Measurements from ENCODE around the gene NCR2. TPM values are rescaled to one million over a fixed set of nuclear protein-coding genes. Genes with fewer than 3 reads are reported as not detected.

The NCR2 gene
- polyA plus RNA-seq, 6 donors from 2014 or later: not detected

DNA sequence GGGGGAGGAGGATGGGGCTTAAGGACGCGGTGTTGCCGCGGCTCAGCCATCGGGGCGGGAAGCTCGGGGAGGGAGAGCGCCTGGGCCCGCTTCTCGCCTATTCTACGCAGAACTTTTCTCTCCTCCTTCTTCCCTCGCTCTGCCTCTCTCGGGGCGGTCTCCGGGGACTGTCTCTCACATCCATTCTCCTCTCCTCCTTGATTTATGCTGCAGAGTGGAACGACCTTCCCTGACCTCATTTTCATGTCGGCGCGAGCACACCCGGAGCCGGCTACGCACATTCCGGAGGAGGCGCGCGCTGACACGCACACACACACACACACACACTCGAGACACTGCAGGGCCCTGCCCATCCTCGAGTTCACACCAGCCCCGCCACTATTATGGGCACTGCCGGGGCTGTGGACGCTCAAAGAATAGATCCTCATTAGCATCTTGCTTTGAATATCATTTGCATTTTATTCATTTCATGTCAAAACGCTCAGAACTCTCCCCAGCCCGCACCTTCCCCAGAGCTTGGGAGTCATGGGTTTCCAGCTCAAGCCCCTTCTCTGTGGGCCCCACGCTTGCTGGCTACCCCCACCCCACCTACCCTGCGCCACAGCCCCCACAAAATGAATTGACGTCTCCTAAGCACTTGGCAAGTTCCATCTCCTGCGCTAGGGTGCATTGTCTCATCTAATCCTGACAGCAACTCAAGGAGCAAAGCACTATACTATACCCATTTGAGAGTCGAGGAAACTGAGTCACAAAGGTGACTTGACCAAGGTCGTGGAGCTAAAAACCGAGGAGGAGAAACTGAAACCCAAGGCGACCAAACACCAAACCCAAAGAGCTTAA, 36.8 kb downstream of the NCR2 start:
- Mint-ChIP-seq H3K4me3 (peak overlapping the region; percentile 78 to 97 (median 92)), H3K27ac (peak overlapping the region in 5 of 6 donors; percentile 1 to 90 (median 24)), H3K36me3 (peaks cover 0 to 5% of the 10 kb centered on the region in 2 donors), H3K9me3 (peaks cover 0 to 5% (median 0%) of the 10 kb centered on the region in 7 donors), H3K27me3 (peaks cover 57 to 86% (median 78%) of the 10 kb centered on the region in 3 donors), H3K4me1 (peaks cover 42 to 54% (median 51%) of the 10 kb centered on the region in 3 donors)
- DNase-seq (peak; percentile 30), ATAC-seq (ENCODE audit: low read depth in 2 of 2) (peak; percentile 52)

DNA sequence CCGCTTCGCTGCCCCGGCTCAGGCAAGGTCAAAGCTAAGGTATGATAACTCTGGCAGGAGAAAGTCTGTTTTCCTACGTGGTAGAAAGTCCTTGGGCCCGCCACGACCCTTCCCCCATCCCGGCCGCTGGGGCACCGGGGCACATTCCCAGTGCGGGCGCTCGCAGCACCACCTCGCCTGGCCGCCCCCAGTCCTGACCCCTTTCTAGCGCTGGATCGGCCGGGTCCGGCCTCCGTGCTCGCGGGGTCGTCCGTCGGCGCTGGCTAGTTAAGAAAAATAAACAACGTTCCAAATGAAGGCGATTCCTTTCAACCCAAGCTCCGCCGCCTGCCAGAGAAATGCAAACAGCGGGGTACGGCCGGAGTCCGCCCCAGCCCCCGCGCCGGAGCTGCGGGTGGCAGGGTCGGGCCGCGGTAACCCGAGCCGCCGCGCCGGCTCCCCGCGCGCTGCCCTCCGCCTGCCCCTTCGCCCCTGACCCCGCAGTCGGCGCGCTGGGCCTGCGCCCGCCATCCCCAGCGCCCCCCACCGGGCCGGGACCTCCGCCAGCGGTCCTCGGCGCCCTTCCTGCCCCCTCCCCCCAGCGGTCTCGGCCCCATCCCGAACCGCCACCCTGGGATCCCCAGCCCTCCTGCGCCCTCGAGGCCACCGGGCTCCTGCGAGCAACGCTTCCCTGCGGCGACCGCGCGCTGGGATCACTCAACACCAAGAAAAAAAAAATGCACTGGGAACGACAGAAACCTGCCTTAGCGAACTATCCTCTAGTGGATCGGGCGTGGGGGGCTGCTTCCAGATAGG, 37.6 kb downstream of the NCR2 start:
- ATAC-seq (ENCODE audit: low read depth in 2 of 2): no peak
- Mint-ChIP-seq H3K4me1 (peaks cover 42 to 54% (median 51%) of the 10 kb centered on the region in 3 donors), H3K36me3 (peaks cover 0 to 5% of the 10 kb centered on the region in 2 donors)

DNA sequence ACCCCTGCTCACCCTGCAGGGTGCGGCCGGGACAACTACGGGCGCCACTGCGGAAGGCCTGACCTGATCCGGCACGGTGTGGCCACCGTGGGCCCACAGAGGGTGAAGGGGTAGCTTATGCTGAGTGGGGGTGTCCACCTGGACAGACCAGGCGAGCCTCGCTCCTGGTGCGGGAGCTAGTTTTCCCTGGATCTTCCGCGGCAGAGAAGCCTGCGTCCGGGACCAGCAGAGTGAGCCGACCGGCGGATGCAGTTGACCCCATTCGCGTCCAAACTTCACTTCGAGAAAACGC, 38.2 kb downstream of the NCR2 start:
- H3K36me3 Mint-ChIP-seq: peaks cover 0 to 5% of the 10 kb centered on the region in 2 donors
- H3K4me3 Mint-ChIP-seq: peak overlapping the region; percentile 36 to 88 (median 77)
- no peak for DNase-seq
- H3K9me3 Mint-ChIP-seq: peaks cover 0 to 5% (median 0%) of the 10 kb centered on the region in 7 donors
- ATAC-seq (ENCODE audit: low read depth in 2 of 2): no peak
- no peak overlapping the region for H3K27ac Mint-ChIP-seq
- peaks cover 68 to 91% (median 88%) of the 10 kb centered on the region in 3 donors for H3K27me3 Mint-ChIP-seq
- H3K4me1 Mint-ChIP-seq: peaks cover 42 to 54% (median 51%) of the 10 kb centered on the region in 3 donors

More for the DNA sequence above, 37.6 kb downstream of the NCR2 start:
- H3K4me3 Mint-ChIP-seq: peak overlapping the region; percentile 78 to 97 (median 92)
- H3K27me3 Mint-ChIP-seq: peaks cover 65 to 86% (median 86%) of the 10 kb centered on the region in 3 donors
- peaks cover 0 to 5% (median 0%) of the 10 kb centered on the region in 7 donors for H3K9me3 Mint-ChIP-seq
- H3K27ac Mint-ChIP-seq: peak overlapping the region in 3 of 6 donors; percentile 24 to 77 (median 64)
- no peak for DNase-seq

DNA sequence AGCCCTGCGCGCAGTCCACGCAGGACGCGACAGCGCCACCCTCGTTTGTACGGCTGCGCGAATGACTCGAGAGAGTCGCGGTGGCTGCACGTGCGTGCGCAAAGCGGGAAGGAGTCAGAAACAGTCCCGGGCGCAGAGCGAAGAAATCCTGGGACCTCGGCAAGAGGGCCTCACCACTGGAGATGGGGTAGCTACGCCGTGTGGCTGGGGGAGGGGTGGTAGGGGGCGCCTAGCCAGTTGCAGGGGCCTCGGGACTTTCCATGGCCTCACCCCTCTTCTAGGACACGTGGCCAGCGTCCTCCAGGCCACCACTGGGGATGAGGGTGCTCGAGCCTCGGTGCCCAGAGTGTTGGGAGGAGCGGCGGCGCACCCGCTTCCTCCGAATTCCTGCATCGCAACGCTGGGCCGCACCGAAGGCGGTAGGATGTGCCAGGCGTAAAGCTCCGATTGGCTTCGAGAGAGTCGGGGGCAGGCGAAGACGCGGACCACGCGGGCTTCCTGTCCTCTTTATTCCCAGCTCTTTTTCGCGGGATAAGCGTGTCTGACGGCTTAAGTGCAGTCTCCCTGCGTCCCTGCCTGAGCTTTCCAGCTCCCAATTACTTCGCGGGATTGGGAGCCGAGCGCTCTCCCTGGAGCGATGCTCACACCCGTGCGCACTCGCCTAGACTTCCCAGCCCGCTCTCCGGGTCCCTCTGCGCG, 38.7 kb downstream of the NCR2 start:
- no peak for DNase-seq
- peaks cover 66 to 91% (median 88%) of the 10 kb centered on the region in 3 donors for H3K27me3 Mint-ChIP-seq
- peaks cover 0 to 5% of the 10 kb centered on the region in 2 donors for H3K36me3 Mint-ChIP-seq
- peaks cover 0 to 5% (median 0%) of the 10 kb centered on the region in 7 donors for H3K9me3 Mint-ChIP-seq
- H3K27ac Mint-ChIP-seq: peak overlapping the region in 2 of 6 donors; percentile 61 to 68
- H3K4me1 Mint-ChIP-seq: peaks cover 38 to 50% (median 47%) of the 10 kb centered on the region in 3 donors
- peak overlapping the region; percentile 73 to 88 (median 82) for H3K4me3 Mint-ChIP-seq
- no peak for ATAC-seq (ENCODE audit: low read depth in 2 of 2)

DNA sequence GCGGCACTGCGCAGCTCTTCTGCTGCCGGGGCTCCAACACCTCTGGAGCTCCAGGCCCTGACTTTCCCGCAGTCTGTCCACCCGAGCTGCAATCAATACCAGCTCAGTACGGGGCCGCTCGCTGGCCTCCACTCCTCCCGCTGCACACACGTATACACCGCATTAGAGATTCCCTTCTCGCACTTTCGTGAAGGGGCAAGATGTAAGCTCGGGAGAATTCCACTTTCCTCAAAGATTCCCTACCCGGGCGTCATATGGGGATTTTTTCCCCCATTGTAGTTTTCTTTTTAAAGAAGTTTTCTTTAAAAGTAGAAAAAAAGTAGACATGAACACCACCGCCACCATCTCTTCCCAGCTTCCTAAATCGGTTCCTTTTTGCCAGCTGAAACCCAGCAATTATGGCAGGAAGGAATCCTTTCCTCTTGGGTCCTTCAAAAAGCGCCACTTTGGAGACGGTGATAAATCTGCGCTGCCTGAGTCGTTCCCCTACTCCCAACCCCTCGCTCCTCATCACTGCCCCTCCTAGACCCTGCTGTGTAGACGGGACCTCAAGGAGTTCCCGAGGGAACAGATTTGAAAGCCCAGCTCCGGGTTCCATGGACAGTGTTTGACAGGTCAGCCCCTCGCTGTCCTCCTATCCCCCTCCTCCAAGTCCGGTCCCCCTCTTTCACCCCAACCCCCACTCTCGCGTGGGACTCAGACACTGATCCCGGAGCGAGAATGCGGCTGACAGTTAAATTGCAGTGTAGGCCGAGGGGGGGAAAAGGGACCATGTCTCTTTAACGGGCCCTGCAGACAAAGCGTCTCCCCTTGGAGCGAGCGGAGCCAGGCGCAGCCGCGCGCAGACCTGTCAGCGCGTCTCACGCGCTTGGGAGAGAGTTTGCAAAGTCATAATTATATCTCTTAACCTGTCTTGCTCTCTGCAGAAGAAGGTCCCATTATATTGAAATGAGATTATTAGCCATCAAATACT, 39.5 kb downstream of the NCR2 start:
- H3K9me3 Mint-ChIP-seq: peaks cover 0 to 5% (median 0%) of the 10 kb centered on the region in 7 donors
- DNase-seq (no peak), ATAC-seq (ENCODE audit: low read depth in 2 of 2) (peak in 1 of 2 donors; percentile 9)
- peaks cover 0 to 5% of the 10 kb centered on the region in 2 donors for H3K36me3 Mint-ChIP-seq
- H3K27ac Mint-ChIP-seq: peak overlapping the region in 3 of 6 donors; percentile 32 to 89 (median 57)
- H3K27me3 Mint-ChIP-seq: peaks cover 71 to 93% (median 90%) of the 10 kb centered on the region in 3 donors
- H3K4me3 Mint-ChIP-seq: peak overlapping the region; percentile 29 to 88 (median 82)
- H3K4me1 Mint-ChIP-seq: peaks cover 37 to 49% (median 45%) of the 10 kb centered on the region in 3 donors

DNA sequence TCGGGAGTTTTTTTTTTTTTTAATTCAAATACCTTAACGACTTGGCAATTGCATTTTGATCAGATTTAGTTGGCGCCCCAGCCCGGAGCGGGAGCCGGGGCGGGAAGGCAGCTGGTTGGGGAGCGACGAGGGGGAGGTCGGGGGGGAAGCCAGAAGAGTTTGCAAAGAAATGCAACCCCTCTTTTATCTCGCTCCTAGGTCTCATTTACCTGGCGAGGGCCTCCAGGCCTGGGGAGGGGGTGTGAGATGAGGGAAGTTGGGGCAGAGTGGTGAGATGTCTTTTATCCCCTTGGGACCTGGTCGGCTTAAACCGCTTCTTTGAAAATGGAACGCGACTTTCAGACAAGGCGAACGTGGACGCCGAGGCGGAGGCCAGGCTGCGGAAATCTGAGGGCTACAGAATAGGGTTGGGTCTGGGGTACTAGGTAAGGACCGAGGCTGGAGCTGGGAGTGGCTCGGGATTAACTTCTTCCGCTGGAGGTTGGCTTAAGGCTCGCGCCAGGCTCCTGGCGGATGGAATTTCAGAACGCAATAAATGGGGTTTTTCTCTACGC, 40.3 kb downstream of the NCR2 start:
- peak overlapping the region in 7 of 8 donors; percentile 73 to 88 (median 84) for H3K4me3 Mint-ChIP-seq
- peaks cover 0 to 2% of the 10 kb centered on the region in 2 donors for H3K36me3 Mint-ChIP-seq
- H3K4me1 Mint-ChIP-seq: peaks cover 35 to 46% (median 45%) of the 10 kb centered on the region in 3 donors
- ATAC-seq (ENCODE audit: low read depth in 2 of 2): no peak
- peak overlapping the region in 2 of 6 donors; percentile 32 to 57 for H3K27ac Mint-ChIP-seq
- peaks cover 0 to 5% (median 0%) of the 10 kb centered on the region in 7 donors for H3K9me3 Mint-ChIP-seq
- DNase-seq: no peak
- peaks cover 66 to 87% (median 85%) of the 10 kb centered on the region in 3 donors for H3K27me3 Mint-ChIP-seq

DNA sequence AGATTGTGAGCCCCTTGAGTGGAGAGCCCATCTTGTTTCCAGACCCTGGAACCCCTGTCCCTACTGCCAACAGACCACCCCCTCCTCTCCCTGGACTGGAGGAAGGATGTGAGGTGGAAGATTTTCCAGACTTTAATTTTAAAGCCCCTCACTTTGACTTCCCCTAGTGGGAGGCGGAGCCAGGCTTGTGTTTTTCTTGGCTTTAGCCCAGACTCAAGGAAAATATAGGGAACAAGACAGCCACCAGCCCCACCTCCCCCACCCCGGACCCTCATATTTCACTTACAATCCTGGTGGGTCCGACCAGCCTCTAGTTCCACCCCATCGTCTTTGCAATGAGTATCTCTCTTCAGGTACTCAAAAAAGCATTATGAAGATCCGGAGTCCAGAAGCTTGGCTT, 40.8 kb downstream of the NCR2 start:
- Mint-ChIP-seq H3K27ac (no peak overlapping the region), H3K27me3 (peaks cover 63 to 85% (median 83%) of the 10 kb centered on the region in 3 donors), H3K4me3 (peak overlapping the region in 5 of 8 donors; percentile 68 to 84 (median 81)), H3K36me3 (no peaks in the 10 kb centered on the region), H3K9me3 (peaks cover 0 to 5% (median 0%) of the 10 kb centered on the region in 7 donors), H3K4me1 (peaks cover 32 to 44% (median 43%) of the 10 kb centered on the region in 3 donors)
- ATAC-seq (ENCODE audit: low read depth in 2 of 2) (no peak), DNase-seq (no peak)

DNA sequence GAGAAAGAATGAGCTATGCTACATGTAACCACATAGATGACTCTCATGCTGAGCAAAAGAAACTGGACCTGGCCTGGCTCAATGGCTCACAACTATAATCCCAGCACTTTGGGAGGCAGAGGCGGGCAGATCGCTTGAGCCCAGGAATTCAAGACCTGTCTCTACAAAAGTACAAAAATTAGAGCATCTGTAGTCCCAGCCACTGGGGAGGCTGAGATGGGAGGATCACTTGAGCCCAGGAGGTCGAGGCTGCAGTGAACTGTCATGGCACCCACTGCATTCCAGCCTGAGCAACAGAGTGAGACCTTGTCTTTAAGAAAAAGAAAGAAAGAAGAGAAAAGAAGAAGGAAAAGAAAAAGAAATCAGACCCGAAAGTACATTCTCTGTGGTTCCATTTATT, 41.7 kb downstream of the NCR2 start:
- peaks cover 23 to 35% (median 34%) of the 10 kb centered on the region in 3 donors for H3K4me1 Mint-ChIP-seq

DNA sequence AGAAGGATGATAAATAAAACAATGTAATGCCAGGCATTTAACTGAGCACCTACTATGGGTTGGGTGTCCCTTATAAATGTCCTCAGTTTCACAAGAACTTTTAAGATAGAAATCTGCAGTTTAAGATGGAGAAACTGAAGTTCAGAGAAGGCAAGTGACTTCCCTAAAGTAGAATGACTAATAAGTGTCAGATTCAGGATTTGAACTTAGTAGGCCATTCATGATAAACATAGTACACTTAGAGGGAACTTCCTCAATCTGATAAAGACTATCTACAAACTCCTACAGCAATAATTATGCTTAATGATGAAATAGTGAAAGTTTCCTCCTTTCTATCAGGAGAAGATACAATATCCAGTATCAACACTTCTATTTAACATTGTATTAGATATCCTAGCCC, 43.9 kb downstream of the NCR2 start:
- no peak for ATAC-seq (ENCODE audit: low read depth in 2 of 2)
- DNase-seq: no peak
- Mint-ChIP-seq H3K9me3 (peaks cover 0 to 5% (median 0%) of the 10 kb centered on the region in 7 donors), H3K4me3 (no peak overlapping the region), H3K4me1 (peaks cover 8 to 16% (median 16%) of the 10 kb centered on the region in 3 donors), H3K27me3 (peaks cover 57 to 85% (median 80%) of the 10 kb centered on the region in 3 donors), H3K27ac (no peak overlapping the region), H3K36me3 (no peaks in the 10 kb centered on the region)

More for the DNA sequence above, 41.7 kb downstream of the NCR2 start:
- Mint-ChIP-seq H3K27me3 (peaks cover 54 to 85% (median 82%) of the 10 kb centered on the region in 3 donors), H3K36me3 (no peaks in the 10 kb centered on the region), H3K27ac (no peak overlapping the region), H3K9me3 (peaks cover 0 to 5% (median 0%) of the 10 kb centered on the region in 7 donors), H3K4me3 (peak overlapping the region in 1 of 8 donors; percentile 49)
- DNase-seq: no peak
- ATAC-seq (ENCODE audit: low read depth in 2 of 2): no peak

DNA sequence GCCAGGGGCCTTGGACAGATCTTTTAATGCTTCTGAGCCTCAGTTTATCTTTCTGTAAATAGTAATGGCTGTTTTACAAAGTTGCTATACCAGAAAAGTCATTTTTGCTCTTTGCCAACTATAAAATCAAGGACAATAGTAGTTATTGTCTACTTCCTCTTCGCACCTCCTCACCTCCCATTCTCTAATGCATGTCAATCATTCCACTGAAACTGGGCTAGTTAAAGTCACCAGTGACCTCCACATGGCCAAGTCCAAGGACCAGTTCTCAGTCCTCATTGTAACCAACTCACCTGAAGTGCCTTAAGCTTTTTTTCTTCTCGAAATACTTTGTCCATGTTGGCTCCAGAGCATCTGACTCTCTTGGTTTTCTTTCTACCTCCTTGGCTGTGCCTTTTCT, 51.2 kb downstream of the NCR2 start:
- H3K27me3 Mint-ChIP-seq: peaks cover 21 to 48% (median 46%) of the 10 kb centered on the region in 3 donors
- H3K4me1 Mint-ChIP-seq: no peaks in the 10 kb centered on the region
- no peak overlapping the region for H3K4me3 Mint-ChIP-seq
- H3K36me3 Mint-ChIP-seq: no peaks in the 10 kb centered on the region
- no peak overlapping the region for H3K27ac Mint-ChIP-seq
- DNase-seq (no peak), ATAC-seq (ENCODE audit: low read depth in 2 of 2) (no peak)
- no peaks in the 10 kb centered on the region for H3K9me3 Mint-ChIP-seq

DNA sequence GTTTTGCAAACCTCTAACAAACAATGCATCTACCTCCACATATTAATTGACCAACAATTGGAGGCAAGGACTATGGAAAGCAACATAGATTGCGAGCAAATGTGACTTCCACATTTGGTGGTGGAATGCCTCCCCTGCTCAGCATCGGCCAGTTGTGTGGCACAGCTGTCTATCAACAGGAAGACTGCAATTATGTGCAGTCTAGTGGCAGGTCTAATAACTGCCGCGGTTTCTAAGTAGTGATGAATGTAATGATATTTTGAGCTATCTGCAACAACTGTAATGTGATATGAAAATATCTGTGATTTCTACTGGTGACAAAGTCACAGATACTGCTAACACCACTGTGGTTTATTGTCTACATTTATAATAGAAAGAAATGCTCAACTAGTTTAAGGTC, 56.8 kb downstream of the NCR2 start:
- no peak overlapping the region for H3K27ac Mint-ChIP-seq
- ATAC-seq (ENCODE audit: low read depth in 2 of 2): no peak
- no peaks in the 10 kb centered on the region for H3K4me1 Mint-ChIP-seq
- H3K9me3 Mint-ChIP-seq: peaks cover 15 to 40% (median 27%) of the 10 kb centered on the region in 7 donors
- no peak for DNase-seq
- H3K36me3 Mint-ChIP-seq: peaks cover 5 to 38% of the 10 kb centered on the region in 2 donors
- peaks cover 28 to 56% (median 50%) of the 10 kb centered on the region in 3 donors for H3K27me3 Mint-ChIP-seq
- no peak overlapping the region for H3K4me3 Mint-ChIP-seq

Data from naive B cell (primary cell).